HG02798 (cell line): ENCODE measurements around the gene USP16.
"Not testable (repeated sequence)": the region's sequence is repeated elsewhere in the genome, so short reads cannot be mapped to it uniquely, and the experiment has no call there.

Experiments used
- ATAC-seq: cut with Tn5 transposase; IDR thresholded peaks from one replicate; pipeline ENCODE4 v1.9.1; 2021; ENCODE audit warnings: mild to moderate bottlenecking; ENCODE audit not compliant: unreplicated experiment, poor library complexity

Gene USP16

GRCh38 chr21:29024474-29025327 is at the start of gene USP16:
USP16 (plus strand) TSS chr21:29024668; CDS start chr21:29027914, 3,246 bp downstream.
- ATAC-seq = peak; percentile 99

DNA sequence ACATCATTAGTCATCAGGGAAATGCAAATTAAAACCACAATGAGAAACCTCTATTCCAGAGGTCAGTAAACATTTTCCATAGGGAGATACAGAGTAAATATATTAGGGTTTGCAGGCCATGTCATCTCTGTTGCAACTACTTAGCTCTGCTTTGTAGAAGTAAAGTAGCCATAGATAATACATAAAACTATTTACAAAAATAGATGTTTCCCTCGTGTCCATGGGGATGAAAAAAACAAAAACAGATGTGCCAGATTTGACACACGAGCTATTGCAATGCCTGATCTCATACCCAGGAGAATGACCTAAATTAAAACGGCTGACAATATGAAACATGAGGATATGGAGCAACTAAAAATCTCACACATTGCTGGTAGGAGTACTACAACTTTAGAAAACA is 49.1 kb upstream of the USP16 start:
- no peak for ATAC-seq

DNA sequence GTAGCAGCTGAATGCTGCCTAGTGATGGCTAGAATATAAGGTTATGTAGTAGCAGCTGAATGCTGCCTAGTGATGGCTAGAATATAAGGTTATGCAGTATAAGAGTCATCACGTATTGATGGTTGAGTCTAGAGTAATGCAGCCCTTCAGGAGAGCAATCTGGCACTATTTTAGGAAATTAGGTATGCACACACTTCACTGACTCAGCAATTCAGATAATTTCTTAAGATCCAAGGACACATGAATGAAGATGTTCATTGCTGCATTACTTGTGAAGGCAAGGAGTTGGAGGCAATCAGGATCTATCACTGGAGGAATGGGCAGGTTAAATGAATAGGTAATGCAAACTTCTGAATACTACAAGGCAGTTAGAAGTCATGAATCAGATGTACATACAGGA is 45.4 kb upstream of the USP16 start:
- no peak for ATAC-seq

GRCh38 chr21:28982637-28983036 is 41.8 kb upstream of the USP16 start:
- ATAC-seq = no peak

- no peak for ATAC-seq
These were observed 37.8 kb upstream of the USP16 start for GRCh38 chr21:28986677-28987076.

DNA sequence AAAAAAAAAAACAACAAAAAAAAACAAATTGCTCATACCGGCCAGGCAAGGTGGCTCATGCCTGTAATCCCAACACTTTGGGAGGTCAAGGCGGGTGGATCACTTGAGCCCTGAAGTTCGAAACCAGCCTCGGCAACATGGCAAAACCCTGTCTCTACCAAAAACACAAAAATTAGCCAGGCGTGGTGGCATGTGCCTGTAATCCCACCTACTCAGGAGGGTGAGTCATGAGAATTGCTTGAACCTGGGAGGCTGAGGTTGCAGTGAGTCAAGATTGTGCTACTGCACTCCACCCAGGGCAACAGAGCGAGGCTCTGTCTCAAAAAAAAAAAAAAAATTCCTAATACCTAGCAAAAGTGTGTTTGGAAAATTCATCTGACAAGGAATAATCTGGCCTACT is 36.3 kb upstream of the USP16 start:
- not testable (repeated sequence) for ATAC-seq

DNA sequence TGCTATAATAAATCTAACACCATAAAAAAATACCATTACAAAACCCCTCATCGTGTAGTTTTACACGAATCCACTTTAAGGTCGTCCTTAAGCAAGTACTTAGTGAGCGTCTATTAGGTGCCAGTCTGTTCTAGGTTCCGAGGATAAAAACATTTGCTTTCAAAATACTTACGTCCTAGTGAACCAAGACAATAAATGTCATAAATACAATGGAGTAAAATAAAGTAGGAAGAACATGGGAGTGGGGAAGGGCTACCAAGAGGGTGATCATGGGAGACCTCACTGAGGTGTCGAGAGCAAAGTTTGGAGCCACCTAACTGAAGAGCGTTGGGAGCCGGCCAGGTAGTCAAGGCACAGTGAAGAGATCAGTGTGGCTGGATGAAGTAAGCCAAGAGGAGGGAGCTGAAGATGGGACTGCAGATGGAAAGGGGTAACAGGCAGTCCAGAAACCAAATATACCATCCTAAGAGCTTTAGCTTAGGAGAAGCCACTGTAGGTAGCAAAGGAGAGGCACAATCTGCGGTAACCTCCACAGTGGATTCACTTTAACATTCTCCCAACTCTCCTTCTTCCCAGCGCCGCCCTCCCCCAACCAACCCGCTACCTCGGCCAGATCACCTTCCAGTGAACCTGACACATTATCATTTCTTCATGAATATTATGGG is 32.5 kb upstream of the USP16 start:
- ATAC-seq = no peak

DNA sequence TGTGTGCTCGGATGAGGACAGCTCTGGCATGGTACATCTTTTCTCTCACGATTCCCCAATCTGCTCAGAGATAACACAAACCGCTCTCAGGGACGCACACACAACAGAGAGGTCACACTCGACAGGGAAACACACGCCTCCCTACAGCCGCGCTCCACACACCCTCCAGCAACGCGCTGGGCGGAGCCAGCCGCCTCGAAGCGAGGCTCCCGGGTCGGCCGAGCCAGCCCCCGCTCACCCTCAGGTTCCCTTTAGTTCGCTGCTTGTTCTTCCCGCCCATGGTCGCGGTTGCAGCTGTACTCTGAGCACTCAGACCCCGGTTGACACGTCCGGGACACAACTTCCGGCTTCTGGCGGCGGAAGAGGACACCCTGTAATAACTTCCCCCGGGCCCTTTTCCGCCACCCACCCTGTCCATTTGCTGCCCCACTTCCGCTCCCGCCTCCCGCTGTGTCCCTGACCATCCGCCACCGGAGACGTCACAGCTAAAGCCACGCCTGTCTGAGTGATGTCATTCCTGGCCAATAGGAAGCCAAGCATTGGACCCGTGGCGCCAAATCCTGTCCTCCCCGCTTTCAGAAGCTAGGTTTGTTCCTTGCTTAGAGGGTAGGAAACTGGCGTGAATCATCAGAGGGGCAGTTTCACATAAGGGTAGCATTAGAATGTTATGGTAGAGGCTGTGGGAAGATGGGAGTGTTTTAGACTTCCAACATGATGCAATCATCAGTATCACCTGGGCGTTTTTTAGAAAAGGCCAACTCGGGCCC is 31.8 kb upstream of the USP16 start, which contains the start of gene LTN1:
TSS of gene LTN1 (minus strand) at position 352 of the 767 bp plus-strand sequence. CDS start at position 280, 72 bp downstream.
- peak; percentile 98 for ATAC-seq

DNA sequence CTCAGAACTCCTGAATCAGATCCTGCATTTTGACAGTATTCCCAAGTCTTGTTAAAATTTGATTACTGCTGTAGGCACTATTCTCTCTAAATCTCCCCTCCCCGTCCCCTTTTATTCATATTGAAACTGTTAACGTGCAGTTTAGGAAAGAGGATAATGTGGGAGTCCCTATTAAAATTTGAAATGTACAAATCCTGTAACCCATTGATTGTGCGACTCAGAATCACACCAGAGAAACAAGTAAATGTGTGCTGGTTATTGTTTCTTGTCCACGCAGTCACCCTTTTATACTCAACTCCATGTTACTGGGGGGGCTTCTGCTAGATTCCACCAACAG is 31.2 kb upstream of the USP16 start:
- ATAC-seq = no peak

- peak; percentile 100 for ATAC-seq
These were observed 21.9 kb upstream of the USP16 start for GRCh38 chr21:29002442-29003144.

DNA sequence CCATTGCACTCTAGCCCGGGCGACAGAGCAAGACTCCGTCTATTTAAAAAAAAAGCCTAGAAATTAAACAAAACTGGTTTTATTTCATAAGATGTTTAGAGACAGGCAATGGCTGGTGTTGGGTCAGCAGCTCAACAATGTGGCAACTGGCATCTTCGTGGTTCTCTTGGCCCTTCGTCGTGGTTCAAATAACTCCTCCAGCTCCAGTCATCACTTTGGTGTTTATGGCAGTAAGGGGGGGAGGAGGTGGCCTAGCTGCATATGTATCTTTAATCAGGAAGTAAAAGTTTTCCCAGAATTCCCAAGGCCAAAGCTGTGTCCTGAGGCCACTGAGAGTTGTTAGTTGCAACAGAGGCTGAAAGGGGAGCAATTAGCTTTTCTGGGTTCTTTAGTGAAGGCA is 18.8 kb upstream of the USP16 start:
- no peak for ATAC-seq

DNA sequence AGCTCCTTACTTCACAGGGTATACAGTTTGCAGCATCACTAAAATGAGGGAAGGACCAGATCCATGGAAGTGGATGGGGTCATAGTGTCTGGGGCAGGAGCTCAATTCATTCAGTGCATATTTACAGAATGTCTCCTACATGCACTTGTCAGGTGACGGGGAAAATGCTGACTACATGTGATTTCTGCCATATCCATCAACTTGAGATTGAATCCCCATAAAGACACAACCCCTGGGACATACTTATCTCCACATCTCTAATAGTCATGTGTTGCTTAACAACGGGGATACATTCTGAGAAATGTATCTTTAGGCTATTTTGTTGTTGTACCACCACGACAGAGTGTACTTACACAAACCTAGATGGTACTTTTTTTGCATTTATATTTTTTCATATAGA is 17.3 kb upstream of the USP16 start:
- ATAC-seq = no peak

DNA sequence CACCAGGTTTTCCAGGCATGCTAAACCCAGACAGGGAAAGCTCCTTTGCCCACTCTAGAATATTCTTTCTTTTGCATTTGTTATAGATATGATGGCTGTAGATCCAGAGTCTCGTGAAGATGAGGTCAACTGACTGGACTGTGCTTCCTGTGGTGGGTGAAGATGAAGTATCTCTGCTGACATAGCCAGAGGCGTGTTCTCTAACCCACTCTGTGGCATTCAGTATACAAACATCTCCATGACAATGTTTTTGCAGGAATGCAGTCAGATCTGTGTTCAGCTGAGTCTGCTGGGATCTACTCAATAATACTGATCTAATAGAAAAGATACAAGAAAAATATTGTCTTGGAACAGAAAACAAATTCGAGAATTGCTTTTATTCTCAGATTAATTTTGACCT is 16.7 kb upstream of the USP16 start:
- ATAC-seq = no peak

DNA sequence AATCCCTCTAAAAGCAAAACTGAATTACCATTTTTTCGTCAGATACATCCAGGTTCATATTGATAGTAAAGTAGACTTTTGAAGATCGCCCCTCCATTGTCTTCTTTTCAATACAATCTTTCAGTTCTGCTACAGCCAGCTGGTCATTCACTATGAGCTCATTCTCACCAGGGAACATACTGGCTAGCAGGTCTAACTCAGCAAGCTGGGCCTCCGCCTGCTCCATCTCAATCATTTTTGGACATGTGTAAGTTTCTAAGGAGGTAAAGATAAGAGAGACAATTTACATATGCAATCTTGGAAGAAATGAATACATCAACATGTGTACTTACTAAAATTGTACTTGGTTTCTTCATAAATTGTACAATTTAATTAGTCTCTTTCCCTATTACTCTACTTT is 16.1 kb upstream of the USP16 start:
- ATAC-seq = no peak

- ATAC-seq = not testable (repeated sequence)
These were observed 13.2 kb upstream of the USP16 start for GRCh38 chr21:29011236-29011635.

GRCh38 chr21:29017639-29018237 is 6.7 kb upstream of the USP16 start:
- no peak for ATAC-seq

DNA sequence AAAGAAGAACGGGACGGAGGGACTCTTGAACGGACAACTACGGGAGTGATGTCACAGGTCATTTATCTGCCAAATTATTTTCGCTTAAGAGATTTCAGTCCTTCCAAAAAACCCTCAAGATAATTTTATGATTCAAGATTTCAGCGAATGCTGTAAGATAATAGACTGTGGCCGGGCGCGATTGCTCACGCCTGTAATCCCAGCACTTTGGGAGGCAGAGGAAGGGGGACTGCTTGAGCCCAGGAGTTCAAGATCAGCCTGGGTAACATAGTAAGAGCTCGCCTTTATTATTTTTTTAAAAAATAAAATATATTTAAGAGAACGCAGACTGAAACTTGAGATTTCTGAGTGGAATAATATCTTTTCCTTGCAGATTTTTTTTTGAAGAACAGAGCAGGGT is 5.9 kb upstream of the USP16 start:
- peak; percentile 18 for ATAC-seq

GRCh38 chr21:29022166-29022565 is 2.3 kb upstream of the USP16 start:
- no peak for ATAC-seq

DNA sequence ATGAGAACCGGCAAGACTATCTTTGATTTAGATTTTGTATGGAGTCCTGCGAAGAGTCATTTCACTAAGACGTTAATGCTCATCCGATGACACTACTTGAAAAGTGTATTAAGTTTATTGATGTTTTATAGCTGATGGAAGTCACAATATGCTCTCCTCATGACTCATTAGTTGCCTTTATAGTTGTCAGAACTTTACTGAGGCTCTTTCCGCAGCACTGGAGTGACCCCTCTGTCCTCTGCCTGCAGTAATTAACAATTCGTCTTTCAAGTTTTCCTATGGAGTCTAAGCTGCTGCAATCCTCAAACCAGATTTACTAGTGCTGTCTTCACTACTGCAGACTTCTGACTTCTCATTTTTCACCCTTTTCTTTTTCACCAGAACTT is 853 bp downstream of the USP16 start:
- ATAC-seq = no peak

DNA sequence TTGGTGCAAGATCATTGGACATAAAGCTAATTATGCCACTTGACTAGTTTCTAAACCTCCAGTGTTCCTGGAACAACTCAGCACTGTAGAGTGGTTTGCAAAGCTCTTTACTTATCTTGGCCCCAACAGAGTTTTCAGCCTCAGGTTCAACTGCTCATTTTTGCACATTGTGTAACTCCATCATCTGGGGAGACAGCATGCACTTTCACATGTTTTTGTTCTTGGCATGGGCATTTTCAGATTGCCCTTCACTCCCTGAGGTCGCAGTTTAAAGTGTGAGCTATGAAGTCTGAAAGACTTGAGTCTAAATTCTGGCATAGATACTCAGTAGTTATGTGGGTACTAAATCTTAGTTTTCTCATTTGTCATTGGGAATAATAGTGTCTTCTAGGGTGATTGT is 5.1 kb downstream of the USP16 start:
- no peak for ATAC-seq
